Glomerular endothelial cell (primary cell): ENCODE results near the gene RAMAC. TPM values are rescaled to one million over a fixed set of nuclear protein-coding genes. Genes with fewer than 3 reads are reported as not detected.
"Not testable (repeated sequence)": the region's sequence is repeated elsewhere in the genome, so short reads cannot be mapped to it uniquely, and the experiment has no call there.

Source experiments
- DNase-seq: peaks from one replicate; pipeline ENCODE4 v3.0.0-alpha.2; 2011; ENCODE audit warnings: low read depth, low spot score; ENCODE audit errors: extremely low read depth
- total RNA-seq: library from RNA; depleted of rRNA; stranded (reverse); fragments of >200 nt; gene quantifications from 2 replicates; pipeline ENCODE4 v1.2.3, GENCODE V29; 2015

RAMAC gene
- total RNA-seq, 1 donor from 2014 or later: 17.5 TPM

GRCh38 chr15:83012076-83012426 lies 26.0 kb downstream of the RAMAC start:
- DNase-seq: no peak

GRCh38 chr15:83012636-83013035 lies 26.6 kb downstream of the RAMAC start:
- DNase-seq: no peak

- no peak for DNase-seq
These were observed 28.2 kb downstream of the RAMAC start for GRCh38 chr15:83014205-83014653.

GRCh38 chr15:83015361-83015760 lies 29.4 kb downstream of the RAMAC start:
- no peak for DNase-seq

GRCh38 chr15:83016906-83017305 lies 30.9 kb downstream of the RAMAC start:
- DNase-seq: no peak

- DNase-seq: no peak
These were observed 32.4 kb downstream of the RAMAC start for GRCh38 chr15:83018436-83018835.

- no peak for DNase-seq
These were observed 44.0 kb downstream of the RAMAC start for GRCh38 chr15:83030021-83030420.

- DNase-seq: not testable (repeated sequence)
These were observed 45.2 kb downstream of the RAMAC start for GRCh38 chr15:83031234-83031633.

GRCh38 chr15:83036253-83036652 lies 50.2 kb downstream of the RAMAC start:
- DNase-seq: no peak

- DNase-seq: no peak
These were observed 53.2 kb downstream of the RAMAC start for GRCh38 chr15:83039206-83039605.

Other genes starting within 250 kb of the RAMAC start
- gene FSD2, start 180.1 kb upstream of the RAMAC start, total RNA-seq: 0.47 TPM in 1 of 2 replicates, not detected in the other
- 7.9 and 11.6 TPM in 2 replicates for gene WHAMM, start 176.6 kb upstream of the RAMAC start, total RNA-seq
- 8.5 and 15.5 TPM in 2 replicates for gene HOMER2, start 33.5 kb upstream of the RAMAC start, total RNA-seq
- gene C15orf40, start 25.4 kb downstream of the RAMAC start, total RNA-seq: 8.0 and 14.9 TPM in 2 replicates
- 94.9 and 111 TPM in 2 replicates for gene BTBD1, start 81.0 kb downstream of the RAMAC start, total RNA-seq
- gene TM6SF1, start 121.4 kb downstream of the RAMAC start, total RNA-seq: 23.0 and 38.0 TPM in 2 replicates
- 42.0 and 66.2 TPM in 2 replicates for gene HDGFL3, start 221.6 kb downstream of the RAMAC start, total RNA-seq